HG03135 (cell line): ENCODE measurements around the gene HSPA8.
A peak's percentile ranks its signal among the peaks of the same experiment; 100 is the strongest.
"Not testable (repeated sequence)": the region's sequence is repeated elsewhere in the genome, so short reads cannot be mapped to it uniquely, and the experiment has no call there.

Experiments
- ATAC-seq: cut with Tn5 transposase; IDR thresholded peaks from one replicate; pipeline ENCODE4 v1.9.1; 2021; ENCODE audit warnings: mild to moderate bottlenecking, moderate library complexity; ENCODE audit not compliant: unreplicated experiment

HSPA8 gene

DNA sequence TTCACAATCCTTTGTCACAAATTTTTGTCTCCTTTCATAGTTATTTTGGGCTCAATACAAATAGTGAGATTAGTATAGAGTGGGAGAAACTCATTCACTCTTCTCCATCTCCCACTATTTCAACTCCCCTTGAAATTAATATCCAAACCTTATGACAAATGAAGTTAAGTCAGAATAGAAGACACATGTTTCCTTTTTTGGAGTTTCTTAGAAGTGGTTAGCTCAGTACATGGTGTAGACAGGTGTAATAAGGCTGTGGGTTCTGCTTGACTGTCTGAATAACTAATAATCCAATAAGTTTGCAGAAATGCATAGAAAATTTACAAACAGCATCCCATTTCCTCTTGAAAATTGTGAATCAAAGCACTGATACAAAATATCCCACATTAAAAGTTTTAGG is 10.8 kb upstream of the HSPA8 start:
- no peak for ATAC-seq

DNA sequence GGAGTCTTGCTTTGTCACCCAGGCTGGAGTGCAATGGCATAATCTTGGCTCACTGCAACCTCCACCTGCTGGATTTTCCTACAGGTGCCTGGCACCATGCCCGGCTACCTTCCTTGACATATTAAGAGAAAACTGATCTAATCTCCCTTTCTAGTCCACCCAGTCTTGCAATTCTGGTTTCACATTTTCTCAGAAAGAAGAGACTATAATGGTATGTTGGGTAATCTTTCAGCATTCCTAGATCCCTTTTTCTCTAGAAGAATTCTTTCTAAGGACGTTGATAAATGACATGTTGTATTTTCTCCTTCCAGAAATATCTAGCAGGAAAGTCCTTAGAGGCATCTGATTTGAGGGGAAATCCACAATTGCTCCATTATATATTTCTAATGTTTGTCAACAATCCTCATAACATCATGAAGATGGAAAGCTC is 10.4 kb upstream of the HSPA8 start:
- ATAC-seq, result no peak

GRCh38 chr11:123069908-123070821 is 8.2 kb upstream of the HSPA8 start:
- peak; percentile 47 for ATAC-seq

- no peak for ATAC-seq
Observed at GRCh38 chr11:123065621-123066020, 3.7 kb upstream of the HSPA8 start.

DNA sequence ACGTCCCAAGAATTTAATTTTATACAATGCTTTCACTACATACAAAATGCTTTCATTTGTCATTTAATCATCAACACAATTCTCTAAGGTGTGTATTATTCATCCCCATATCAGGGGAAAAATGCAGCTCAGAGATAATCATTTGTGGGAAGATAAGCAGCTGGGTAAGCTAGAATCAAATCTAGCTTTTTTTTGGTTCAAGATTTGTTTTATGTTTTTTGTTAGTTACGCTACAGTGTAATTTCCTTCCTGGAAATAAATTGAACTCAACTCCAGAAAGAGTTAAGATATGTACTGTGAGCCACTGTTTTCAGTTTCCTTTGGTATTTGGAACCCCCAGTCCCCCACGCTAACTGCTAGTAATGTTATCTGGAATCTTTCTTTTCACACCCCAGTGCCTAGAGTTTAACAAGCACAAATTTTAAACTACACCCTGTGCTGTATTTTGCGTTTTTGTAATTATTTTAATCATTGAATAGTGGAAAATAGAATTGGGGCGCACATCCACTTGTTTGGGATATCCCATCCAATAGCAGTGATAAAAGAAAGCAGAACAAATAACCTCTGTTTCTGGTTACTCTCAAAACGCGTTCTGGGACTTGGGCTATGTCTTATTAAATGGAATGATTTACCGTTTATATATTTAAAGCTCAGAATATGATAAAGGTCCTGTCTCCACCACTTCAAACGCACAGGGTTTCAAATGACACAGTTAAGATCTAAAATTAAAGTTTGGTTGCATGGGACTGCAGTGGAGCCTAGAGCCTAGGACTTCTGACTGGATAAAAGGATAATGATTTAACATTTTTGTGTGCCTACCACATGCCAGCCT is 2.1 kb upstream of the HSPA8 start:
- no peak for ATAC-seq

GRCh38 chr11:123062892-123063825 is 1.2 kb upstream of the HSPA8 start:
- peak; percentile 4 for ATAC-seq

DNA sequence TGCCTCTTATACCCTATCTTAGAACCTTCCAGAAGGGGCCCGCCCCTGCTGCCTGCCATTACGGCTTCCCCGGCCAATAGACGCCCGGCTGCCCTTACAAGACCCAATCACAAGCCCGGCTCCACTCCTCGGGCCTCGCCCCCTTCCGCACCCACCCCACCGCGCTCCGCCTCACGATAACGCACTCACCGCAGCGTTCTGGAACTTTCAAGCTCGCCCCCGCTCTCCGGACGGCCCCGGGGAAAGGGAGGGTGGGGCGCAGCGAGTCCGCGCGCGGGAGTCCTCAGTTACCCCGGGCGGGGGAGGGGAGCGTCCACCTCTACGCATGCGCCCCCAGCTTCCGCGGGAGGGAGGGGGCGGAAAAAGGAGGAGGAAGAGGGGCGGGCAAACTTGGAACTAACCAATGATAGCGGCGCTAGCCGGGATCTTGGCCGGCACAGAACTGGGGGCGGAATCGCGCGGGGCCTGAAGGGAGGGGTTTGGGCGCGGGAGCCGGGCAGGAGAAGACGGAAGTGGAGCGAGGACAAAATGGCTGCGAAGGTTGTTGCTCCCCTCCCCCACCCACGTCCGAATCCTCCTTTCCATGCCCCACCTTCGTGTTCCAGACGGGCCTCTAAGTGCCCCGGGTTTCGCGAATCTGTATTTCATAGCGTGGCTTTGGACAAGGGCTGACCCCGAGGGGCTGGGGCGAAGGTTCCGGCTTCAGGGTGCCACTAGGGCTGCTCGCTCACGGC is 389 bp upstream of the HSPA8 start:
- ATAC-seq, result peak; percentile 91

DNA sequence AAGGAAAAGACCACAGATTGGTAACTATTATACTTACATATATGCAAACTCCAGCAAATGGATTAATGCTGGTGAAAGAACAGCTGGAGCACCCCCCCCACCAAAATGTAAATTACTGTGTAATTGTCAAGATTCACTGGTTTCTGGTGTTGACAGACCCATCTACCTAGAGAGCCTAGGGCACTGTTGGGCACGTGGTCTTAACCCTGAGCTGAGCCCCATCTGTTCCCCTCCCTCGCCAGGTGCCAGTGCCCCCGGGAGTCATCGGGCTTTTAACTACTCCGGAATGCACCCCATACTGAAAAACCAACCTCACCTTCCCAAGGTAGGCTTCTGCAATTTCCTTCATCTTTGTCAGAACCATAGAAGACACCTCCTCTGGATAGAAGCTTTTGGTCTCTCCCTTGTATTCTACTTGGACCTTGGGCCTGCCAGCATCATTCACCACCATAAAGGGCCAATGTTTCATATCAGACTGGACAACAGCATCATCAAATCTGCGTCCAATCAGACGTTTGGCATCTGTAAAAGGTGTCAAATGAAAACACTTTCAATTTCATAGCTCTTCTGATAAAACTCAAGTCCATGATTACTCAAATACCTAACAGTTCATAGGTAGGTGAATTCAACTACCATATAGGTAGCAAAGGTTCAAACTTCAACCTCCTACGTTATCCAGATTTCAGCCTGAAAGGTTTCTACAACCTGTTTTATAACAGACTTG is 1.5 kb downstream of the HSPA8 start:
- no peak for ATAC-seq

GRCh38 chr11:123059041-123059920 is 2.7 kb downstream of the HSPA8 start:
- not testable (repeated sequence) for ATAC-seq

DNA sequence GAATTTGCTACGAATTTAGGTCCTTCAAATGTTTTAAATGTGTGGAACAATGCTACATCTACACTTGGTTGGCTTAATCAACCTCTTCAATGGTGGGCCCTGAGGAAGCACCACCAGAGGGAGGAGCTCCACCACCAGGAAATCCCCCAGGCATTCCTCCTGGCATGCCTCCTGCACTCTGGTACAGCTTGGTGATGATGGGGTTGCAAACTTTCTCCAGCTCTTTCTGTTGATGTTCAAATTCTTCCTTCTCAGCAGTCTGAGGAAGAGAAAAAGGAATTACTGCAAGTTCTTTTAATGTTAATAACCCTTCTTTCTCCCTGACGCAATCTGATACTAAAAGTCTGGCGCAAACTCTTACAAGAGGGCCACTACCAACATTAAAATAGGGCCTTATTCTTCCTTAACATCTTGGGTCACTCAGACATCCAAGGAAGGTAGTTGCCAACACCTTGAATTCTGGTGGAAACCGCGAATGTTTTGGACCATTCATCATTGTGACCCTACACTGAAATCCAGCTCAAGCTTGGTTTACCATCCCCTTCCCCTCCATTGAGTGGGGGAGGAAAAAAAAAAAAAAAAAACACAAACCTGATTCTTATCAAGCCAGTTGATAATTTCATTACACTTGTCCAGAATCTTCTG is 4.2 kb downstream of the HSPA8 start:
- ATAC-seq, result no peak

GRCh38 chr11:123056835-123057491 is 5.0 kb downstream of the HSPA8 start:
- ATAC-seq, result no peak

DNA sequence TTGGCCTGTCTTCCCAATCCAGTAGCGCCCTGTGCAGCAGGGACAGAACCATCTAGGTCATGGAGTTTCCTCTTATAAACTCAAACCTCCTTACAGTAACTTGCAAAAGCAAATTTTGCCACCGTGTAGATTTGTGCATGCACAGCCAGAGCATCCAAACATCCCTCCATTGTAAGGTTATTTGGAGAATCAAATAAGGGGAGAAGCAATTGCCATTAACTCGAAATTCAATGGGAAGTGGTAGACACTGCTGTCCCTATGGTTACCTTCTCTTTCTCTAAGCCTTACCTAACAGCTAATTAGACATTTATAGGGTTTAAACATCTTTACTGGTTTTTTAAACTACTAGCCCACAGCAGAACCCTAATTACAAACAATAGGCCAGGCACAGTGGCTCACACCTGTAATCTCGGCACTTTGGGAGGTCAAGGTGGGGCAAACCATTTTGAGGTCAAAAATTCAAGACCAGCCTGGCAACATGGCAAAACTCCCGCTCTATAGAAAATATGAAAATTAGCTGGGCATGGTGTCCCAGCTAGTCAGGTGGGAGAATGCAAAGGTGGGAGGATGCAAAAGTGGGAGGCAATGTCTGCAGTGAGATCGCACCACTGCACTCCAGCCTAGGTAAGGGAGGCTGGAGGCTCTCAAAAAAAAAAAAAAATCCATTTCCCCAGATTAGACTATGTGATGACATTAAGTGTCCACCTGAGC is 6.6 kb downstream of the HSPA8 start:
- ATAC-seq, result no peak

GRCh38 chr11:123054301-123055065 is 7.5 kb downstream of the HSPA8 start:
- peak; percentile 58 for ATAC-seq

GRCh38 chr11:123052901-123053721 is 8.8 kb downstream of the HSPA8 start:
- no peak for ATAC-seq

- ATAC-seq, result no peak
Observed at GRCh38 chr11:123051634-123052033, 10.3 kb downstream of the HSPA8 start.
